Panc1 (cell line): ENCODE data around the gene NUDT15.

Source experiments
- CTCF ChIP-seq: fragments of 450-650 bp; IDR thresholded peaks from 2 replicates; pipeline ENCODE4 v1.5.1; 2017; ENCODE audit warnings: mild to moderate bottlenecking
- POLR2AphosphoS5 ChIP-seq: IDR thresholded peaks from 2 replicates; pipeline ENCODE4 v1.6.1; 2012; ENCODE audit warnings: mild to moderate bottlenecking, low read depth, low read length, moderate library complexity
- TF ChIP-seq, protein P1 (sequence below), 2 experiments: IDR thresholded peaks; 2 replicates each; pipeline ENCODE4 v1.6.1; 2011 to 2012; ENCODE audit warnings: low read depth in 2 of 2, control low read depth in 1 of 2, low read length in 1 of 2, mild to moderate bottlenecking in 1 of 2, moderate library complexity in 1 of 2; ENCODE audit not compliant: insufficient read depth in 1 of 2

DNA sequence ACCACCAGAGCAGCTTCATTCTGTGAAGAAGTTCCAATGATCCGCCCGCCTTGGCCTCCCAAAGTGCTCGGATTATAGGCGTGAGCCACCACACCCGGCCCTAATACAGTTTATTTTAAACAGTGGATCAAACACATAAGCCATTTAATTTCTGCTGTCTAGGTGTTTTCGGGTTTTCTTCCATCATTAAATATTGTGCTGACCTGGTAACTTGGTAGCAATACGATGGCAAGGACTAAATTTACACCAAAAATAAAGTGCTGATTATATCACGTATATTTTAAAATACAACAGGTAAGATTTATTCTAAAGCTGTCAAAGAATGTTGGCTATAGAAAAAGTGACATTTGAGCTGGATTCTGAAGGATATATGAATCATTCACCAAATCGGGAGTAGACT lies 56.1 kb downstream of the NUDT15 start:
- TF ChIP-seq CTCF = no peak
- TF ChIP-seq, protein P1, sequence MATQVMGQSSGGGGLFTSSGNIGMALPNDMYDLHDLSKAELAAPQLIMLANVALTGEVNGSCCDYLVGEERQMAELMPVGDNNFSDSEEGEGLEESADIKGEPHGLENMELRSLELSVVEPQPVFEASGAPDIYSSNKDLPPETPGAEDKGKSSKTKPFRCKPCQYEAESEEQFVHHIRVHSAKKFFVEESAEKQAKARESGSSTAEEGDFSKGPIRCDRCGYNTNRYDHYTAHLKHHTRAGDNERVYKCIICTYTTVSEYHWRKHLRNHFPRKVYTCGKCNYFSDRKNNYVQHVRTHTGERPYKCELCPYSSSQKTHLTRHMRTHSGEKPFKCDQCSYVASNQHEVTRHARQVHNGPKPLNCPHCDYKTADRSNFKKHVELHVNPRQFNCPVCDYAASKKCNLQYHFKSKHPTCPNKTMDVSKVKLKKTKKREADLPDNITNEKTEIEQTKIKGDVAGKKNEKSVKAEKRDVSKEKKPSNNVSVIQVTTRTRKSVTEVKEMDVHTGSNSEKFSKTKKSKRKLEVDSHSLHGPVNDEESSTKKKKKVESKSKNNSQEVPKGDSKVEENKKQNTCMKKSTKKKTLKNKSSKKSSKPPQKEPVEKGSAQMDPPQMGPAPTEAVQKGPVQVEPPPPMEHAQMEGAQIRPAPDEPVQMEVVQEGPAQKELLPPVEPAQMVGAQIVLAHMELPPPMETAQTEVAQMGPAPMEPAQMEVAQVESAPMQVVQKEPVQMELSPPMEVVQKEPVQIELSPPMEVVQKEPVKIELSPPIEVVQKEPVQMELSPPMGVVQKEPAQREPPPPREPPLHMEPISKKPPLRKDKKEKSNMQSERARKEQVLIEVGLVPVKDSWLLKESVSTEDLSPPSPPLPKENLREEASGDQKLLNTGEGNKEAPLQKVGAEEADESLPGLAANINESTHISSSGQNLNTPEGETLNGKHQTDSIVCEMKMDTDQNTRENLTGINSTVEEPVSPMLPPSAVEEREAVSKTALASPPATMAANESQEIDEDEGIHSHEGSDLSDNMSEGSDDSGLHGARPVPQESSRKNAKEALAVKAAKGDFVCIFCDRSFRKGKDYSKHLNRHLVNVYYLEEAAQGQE (IDR thresholded peaks at IDR 0.05; ENCODE audit: insufficient read depth in 1 of 2, low read depth in 2 of 2, low read length in 1 of 2) = no peak
- no peak for TF ChIP-seq POLR2AphosphoS5
